HUDEP-2 (cell line): ENCODE results near the gene ELAC2.
A peak's percentile ranks its signal among the peaks of the same experiment; 100 is the strongest.

Experiments used
- DNase-seq, 76 experiments: peaks; one replicate each; lab custom pipeline; 2025; ENCODE audit not compliant: unreplicated experiment in 76 of 76; lab: John Stamatoyannopoulos, UW

The ELAC2 gene

GRCh38 chr17:13024016-13024415 lies 6.2 kb upstream of the ELAC2 start:
- DNase-seq = no peak

- peak in 33 of 76 experiments; percentile 11 to 73 (median 37) for DNase-seq
Observed at GRCh38 chr17:13016881-13017654, 759 bp downstream of the ELAC2 start.

- DNase-seq = no peak
Observed at GRCh38 chr17:13014801-13015200, 3.0 kb downstream of the ELAC2 start.

- DNase-seq = no peak
Observed at GRCh38 chr17:13010959-13011358, 6.9 kb downstream of the ELAC2 start.

GRCh38 chr17:13008461-13008860 lies 9.4 kb downstream of the ELAC2 start:
- no peak for DNase-seq

GRCh38 chr17:13005530-13005929 lies 12.3 kb downstream of the ELAC2 start:
- no peak for DNase-seq

GRCh38 chr17:13004336-13004735 lies 13.5 kb downstream of the ELAC2 start:
- DNase-seq = no peak

- no peak for DNase-seq
Observed at GRCh38 chr17:13003927-13004326, 13.9 kb downstream of the ELAC2 start.

GRCh38 chr17:13003454-13003851 lies 14.4 kb downstream of the ELAC2 start:
- DNase-seq = no peak

- DNase-seq = peak in 38 of 76 experiments; percentile 2 to 51 (median 22)
Observed at GRCh38 chr17:13002761-13003453, 14.9 kb downstream of the ELAC2 start.

GRCh38 chr17:13001991-13002615 lies 15.7 kb downstream of the ELAC2 start:
- DNase-seq = no peak

- DNase-seq = no peak
Observed at GRCh38 chr17:13000561-13000960, 17.3 kb downstream of the ELAC2 start.

- DNase-seq = no peak
Observed at GRCh38 chr17:12998874-12999273, 19.0 kb downstream of the ELAC2 start.

- no peak for DNase-seq
Observed at GRCh38 chr17:12998461-12998860, 19.4 kb downstream of the ELAC2 start.

- no peak for DNase-seq
Observed at GRCh38 chr17:12996941-12997340, 20.9 kb downstream of the ELAC2 start.

GRCh38 chr17:12996357-12996756 lies 21.5 kb downstream of the ELAC2 start:
- no peak for DNase-seq

- DNase-seq = no peak
Observed at GRCh38 chr17:12995896-12996295, 21.9 kb downstream of the ELAC2 start.

- DNase-seq = no peak
Observed at GRCh38 chr17:12995106-12995895, 22.5 kb downstream of the ELAC2 start.

- no peak for DNase-seq
Observed at GRCh38 chr17:12994341-12995074, 23.3 kb downstream of the ELAC2 start.

- DNase-seq = no peak
Observed at GRCh38 chr17:12993631-12994030, 24.2 kb downstream of the ELAC2 start.
